ENCODE measurements around the gene GOSR2.

GOSR2 gene

GRCh38 chr17:46968896-46969295 is 45.9 kb downstream of the GOSR2 start:
- no peak for DNase-seq (ENCODE audit: extremely low spot score)
- ChIA-PET CTCF (interaction anchor here (1.4 kb wide), 1 partner anchor 27 kb away, joined by 5 read pairs; no protein-coding TSS in a partner anchor), POLR2A (no interaction called here)
- TF ChIP-seq CTBP1 (IDR thresholded peaks at IDR 0.05; ENCODE audit: borderline replicate concordance) (no peak), SP1 (IDR thresholded peaks at IDR 0.05) (no peak), NFRKB (IDR thresholded peaks at IDR 0.05) (no peak), FOXA1 (IDR thresholded peaks at IDR 0.05) (no peak), SUZ12 (IDR thresholded peaks at IDR 0.05) (no peak), TARDBP (IDR thresholded peaks at IDR 0.05) (no peak)

- TF ChIP-seq SP1 (IDR thresholded peaks at IDR 0.05) (no peak), HDGF (IDR thresholded peaks at IDR 0.05; ENCODE audit: borderline replicate concordance) (no peak), ZNF384 (IDR thresholded peaks at IDR 0.05) (no peak), PKNOX1 (IDR thresholded peaks at IDR 0.05) (no peak), L3MBTL2 (conservative IDR thresholded peaks at IDR 0.05) (no peak), SUZ12 (IDR thresholded peaks at IDR 0.05) (no peak), FOXK2 (IDR thresholded peaks at IDR 0.05) (no peak), NFRKB (IDR thresholded peaks at IDR 0.05) (no peak), TARDBP (IDR thresholded peaks at IDR 0.05) (no peak), ARNT (IDR thresholded peaks at IDR 0.05) (no peak), ELF4 (IDR thresholded peaks at IDR 0.05) (no peak)
- DNase-seq (ENCODE audit: extremely low spot score) = no peak
- POLR2A ChIA-PET = no interaction called here
- CTCF ChIA-PET = no interaction called here
These were observed 48.8 kb downstream of the GOSR2 start for GRCh38 chr17:46971647-46972300.

GRCh38 chr17:46972346-46972745 is 49.4 kb downstream of the GOSR2 start:
- DNase-seq (ENCODE audit: extremely low spot score) = no peak
- no peak for TF ChIP-seq ZNF384 (IDR thresholded peaks at IDR 0.05)
- TF ChIP-seq NFRKB (IDR thresholded peaks at IDR 0.05) = no peak
- no peak for TF ChIP-seq BHLHE40 (IDR thresholded peaks at IDR 0.05; ENCODE audit: borderline replicate concordance)
- TF ChIP-seq CTBP1 (IDR thresholded peaks at IDR 0.05; ENCODE audit: borderline replicate concordance) = no peak
- no peak for TF ChIP-seq FOXK2 (IDR thresholded peaks at IDR 0.05)
- TF ChIP-seq ELF4 (IDR thresholded peaks at IDR 0.05) = no peak
- TF ChIP-seq PKNOX1 (IDR thresholded peaks at IDR 0.05) = no peak
- no peak for TF ChIP-seq TARDBP (IDR thresholded peaks at IDR 0.05)
- no peak for TF ChIP-seq ARNT (IDR thresholded peaks at IDR 0.05)
- no peak for TF ChIP-seq LEF1 (IDR thresholded peaks at IDR 0.05; ENCODE audit: borderline replicate concordance)
- no peak for TF ChIP-seq SUZ12 (IDR thresholded peaks at IDR 0.05)
- TF ChIP-seq L3MBTL2 (conservative IDR thresholded peaks at IDR 0.05) = no peak
- TF ChIP-seq FOXA1 (IDR thresholded peaks at IDR 0.05) = no peak
- POLR2A ChIA-PET = no interaction called here
- CTCF ChIA-PET = no interaction called here

- POLR2A ChIA-PET = no interaction called here
- CTCF ChIA-PET = interaction anchor here (0.6 to 0.7 kb wide), 2 partner anchors 22 to 203 kb away, joined by 3 to 5 read pairs; no protein-coding TSS in a partner anchor
- TF ChIP-seq FOXK2 (IDR thresholded peaks at IDR 0.05) = no peak
- no peak for TF ChIP-seq SP1 (IDR thresholded peaks at IDR 0.05)
- no peak for TF ChIP-seq CTBP1 (IDR thresholded peaks at IDR 0.05; ENCODE audit: borderline replicate concordance)
- no peak for TF ChIP-seq FOXM1 (IDR thresholded peaks at IDR 0.05; ENCODE audit: borderline replicate concordance)
- no peak for TF ChIP-seq NFRKB (IDR thresholded peaks at IDR 0.05)
- TF ChIP-seq SUZ12 (IDR thresholded peaks at IDR 0.05) = no peak
- no peak for TF ChIP-seq TARDBP (IDR thresholded peaks at IDR 0.05)
- TF ChIP-seq ARNT (IDR thresholded peaks at IDR 0.05) = no peak
- no peak for TF ChIP-seq LEF1 (IDR thresholded peaks at IDR 0.05; ENCODE audit: borderline replicate concordance)
- TF ChIP-seq L3MBTL2 (conservative IDR thresholded peaks at IDR 0.05) = no peak
- no peak for TF ChIP-seq PKNOX1 (IDR thresholded peaks at IDR 0.05)
- no peak for TF ChIP-seq HDGF (IDR thresholded peaks at IDR 0.05; ENCODE audit: borderline replicate concordance)
- TF ChIP-seq BHLHE40 (IDR thresholded peaks at IDR 0.05; ENCODE audit: borderline replicate concordance) = no peak
- DNase-seq (ENCODE audit: extremely low spot score) = no peak
These were observed 51.1 kb downstream of the GOSR2 start for GRCh38 chr17:46974086-46974485.

- ChIA-PET CTCF (no interaction called here), POLR2A (no interaction called here)
- no peak for TF ChIP-seq HDGF (IDR thresholded peaks at IDR 0.05; ENCODE audit: borderline replicate concordance)
- DNase-seq (ENCODE audit: extremely low spot score) = no peak
These were observed 52.3 kb downstream of the GOSR2 start for GRCh38 chr17:46975287-46975686.

- peak; percentile 50 for DNase-seq (ENCODE audit: extremely low spot score)
These were observed 53.8 kb downstream of the GOSR2 start for GRCh38 chr17:46976626-46977270.

More at GRCh38 chr17:46976626-46977270, 53.8 kb downstream of the GOSR2 start:
- ChIA-PET CTCF (interaction anchor here (0.6 to 1.4 kb wide), 4 partner anchors 14 to 820 kb away, joined by 3 to 5 read pairs (median 4); no protein-coding TSS in a partner anchor), POLR2A (no interaction called here)
- TF ChIP-seq BHLHE40 (IDR thresholded peaks at IDR 0.05; ENCODE audit: borderline replicate concordance) = no peak
- no peak for TF ChIP-seq NFRKB (IDR thresholded peaks at IDR 0.05)
- TF ChIP-seq PKNOX1 (IDR thresholded peaks at IDR 0.05) = no peak
- no peak for TF ChIP-seq LEF1 (IDR thresholded peaks at IDR 0.05; ENCODE audit: borderline replicate concordance)
- no peak for TF ChIP-seq FOXK2 (IDR thresholded peaks at IDR 0.05)
- TF ChIP-seq FOXM1 (IDR thresholded peaks at IDR 0.05; ENCODE audit: borderline replicate concordance) = no peak
- no peak for TF ChIP-seq CTBP1 (IDR thresholded peaks at IDR 0.05; ENCODE audit: borderline replicate concordance)
- no peak for TF ChIP-seq SP1 (IDR thresholded peaks at IDR 0.05)
- TF ChIP-seq HDGF (IDR thresholded peaks at IDR 0.05; ENCODE audit: borderline replicate concordance) = no peak
- no peak for TF ChIP-seq SUZ12 (IDR thresholded peaks at IDR 0.05)
